GM19240 (cell line): ENCODE data around the gene BCL11B.
"Not testable (repeated sequence)": the region's sequence is repeated elsewhere in the genome, so short reads cannot be mapped to it uniquely, and the experiment has no call there.

Experiments
- DNase-seq: peaks from one replicate; pipeline ENCODE4 v3.0.0; 2011; ENCODE audit warnings: low spot score; ENCODE audit not compliant: insufficient read length

Gene BCL11B

GRCh38 chr14:99202516-99202915, 69.5 kb downstream of the BCL11B start:
- DNase-seq: no peak

- DNase-seq: no peak
These were observed 70.5 kb downstream of the BCL11B start for GRCh38 chr14:99201351-99202073.

- no peak for DNase-seq
These were observed 71.4 kb downstream of the BCL11B start for GRCh38 chr14:99200654-99201005.

- no peak for DNase-seq
These were observed 71.9 kb downstream of the BCL11B start for GRCh38 chr14:99199846-99200653.

- no peak for DNase-seq
These were observed 73.1 kb downstream of the BCL11B start for GRCh38 chr14:99198746-99199502.

GRCh38 chr14:99196310-99196650, 75.7 kb downstream of the BCL11B start:
- no peak for DNase-seq

GRCh38 chr14:99195602-99196309, 76.2 kb downstream of the BCL11B start:
- no peak for DNase-seq

- no peak for DNase-seq
These were observed 77.3 kb downstream of the BCL11B start for GRCh38 chr14:99194736-99195135.

DNA sequence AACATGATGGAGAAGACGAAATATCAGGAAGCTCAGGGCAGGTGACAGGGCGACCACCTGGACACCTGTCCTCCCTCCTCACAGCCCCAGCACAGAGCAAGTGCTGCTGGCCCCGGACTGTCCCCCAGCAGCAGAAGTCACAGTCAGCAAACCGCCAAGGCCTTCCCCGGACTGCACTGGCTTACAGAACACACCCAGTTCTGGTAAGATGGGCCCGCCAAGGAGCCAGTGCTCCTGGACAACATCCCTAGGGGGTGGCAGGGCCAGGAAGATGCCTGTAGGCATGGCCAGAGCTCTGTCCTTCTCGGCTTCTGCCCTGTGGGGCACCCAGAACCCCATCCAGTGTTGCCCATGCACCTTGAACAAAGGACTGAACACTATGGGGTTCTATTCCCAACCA, 77.9 kb downstream of the BCL11B start:
- no peak for DNase-seq

DNA sequence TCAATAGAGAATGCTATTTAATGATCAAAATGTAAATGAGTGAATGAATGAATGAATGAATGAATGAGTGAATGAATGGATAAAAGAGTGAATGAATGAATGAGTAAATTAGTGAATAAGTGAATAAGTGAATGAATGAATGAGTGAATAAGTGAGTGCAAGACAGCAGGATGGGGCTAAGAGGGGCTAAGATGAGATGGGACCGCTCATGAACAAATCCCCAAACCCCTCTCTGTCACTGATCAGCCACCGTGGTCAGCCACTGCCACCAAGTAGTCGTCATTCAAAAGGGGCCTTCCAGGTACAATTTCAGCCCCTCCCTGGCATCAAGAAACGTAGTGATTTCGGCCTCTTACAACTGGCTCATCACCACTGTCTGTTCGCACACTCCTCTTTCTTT, 79.2 kb downstream of the BCL11B start:
- no peak for DNase-seq

DNA sequence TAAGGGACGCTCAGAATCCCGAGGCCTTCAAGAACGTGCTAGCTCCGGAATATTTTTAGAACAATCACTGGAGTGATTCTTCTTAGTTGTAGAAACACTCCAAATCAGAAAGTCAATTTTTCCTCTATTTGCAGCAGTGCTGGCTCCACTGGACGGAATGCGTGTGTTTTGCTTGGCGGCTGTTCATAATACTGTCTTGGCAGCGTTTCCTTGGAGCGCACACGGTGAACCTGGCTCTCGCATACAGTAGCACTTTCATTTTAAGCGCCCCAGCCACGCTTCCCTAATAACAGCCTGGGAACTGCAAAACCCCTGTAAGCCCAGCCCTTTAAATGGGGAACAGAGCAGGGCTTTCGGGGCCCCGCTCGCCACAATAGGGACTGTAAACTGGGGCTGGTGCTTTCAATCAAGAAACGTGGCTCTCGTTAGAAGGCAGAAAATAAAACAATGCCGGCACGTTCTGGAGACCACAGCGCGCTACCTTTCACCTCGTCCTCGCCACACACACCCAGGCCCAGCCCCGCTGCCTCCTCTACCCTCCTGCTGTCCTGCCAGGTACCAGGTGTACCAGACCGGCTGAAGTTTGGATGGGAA, 79.9 kb downstream of the BCL11B start:
- no peak for DNase-seq

- no peak for DNase-seq
These were observed 80.5 kb downstream of the BCL11B start for GRCh38 chr14:99191395-99192027.

- no peak for DNase-seq
These were observed 81.2 kb downstream of the BCL11B start for GRCh38 chr14:99190696-99191394.

DNA sequence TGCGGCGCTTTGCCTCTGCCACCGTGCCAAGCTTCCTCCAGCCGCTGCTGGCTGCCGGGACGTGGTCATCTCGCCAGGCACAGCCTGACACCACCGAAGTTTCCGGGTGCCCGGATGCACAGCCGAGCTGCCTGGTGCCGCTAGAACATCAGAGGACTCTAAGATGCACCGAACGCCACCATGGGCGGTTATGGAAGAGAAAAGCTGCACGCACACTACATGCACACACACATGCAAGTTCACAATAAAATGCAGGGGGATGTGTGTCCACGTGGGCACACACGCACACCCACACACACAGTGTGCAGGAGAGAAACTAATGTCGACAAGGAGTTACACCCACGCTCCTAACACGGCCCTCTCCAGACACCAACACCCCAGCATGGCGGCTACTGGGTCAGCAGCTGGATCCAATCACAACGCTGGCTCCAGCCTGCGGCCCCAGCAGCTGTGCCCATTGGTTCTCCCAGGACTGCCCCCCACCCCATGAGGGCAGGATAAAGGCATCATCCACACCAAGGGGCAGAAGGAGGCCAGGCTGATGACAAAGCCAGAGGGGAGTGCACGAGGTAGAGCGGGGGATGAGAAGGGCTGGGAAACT, 82.7 kb downstream of the BCL11B start:
- DNase-seq: no peak

DNA sequence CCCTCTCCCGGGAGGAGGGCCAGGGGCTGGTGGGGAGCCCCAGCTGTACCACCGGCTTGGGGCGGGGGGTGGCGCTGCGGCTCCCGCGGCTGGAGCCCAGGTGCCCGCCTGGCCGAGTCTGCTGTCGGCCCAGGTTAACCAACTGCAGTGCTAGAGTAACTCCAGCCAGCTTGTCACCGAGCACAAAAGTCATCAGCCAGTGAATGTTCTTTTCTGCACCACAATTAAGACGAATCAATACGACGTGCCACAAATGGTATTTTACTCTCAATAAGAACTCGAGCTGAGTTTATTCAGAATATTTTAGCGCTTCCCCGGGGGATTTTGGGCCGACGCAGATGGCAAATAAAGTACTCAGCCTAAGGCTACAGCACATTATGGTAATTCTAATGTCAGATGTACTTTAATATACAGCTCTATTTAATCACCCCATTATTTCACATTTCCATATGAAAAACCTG, 83.2 kb downstream of the BCL11B start:
- DNase-seq: no peak

GRCh38 chr14:99187858-99188257, 84.1 kb downstream of the BCL11B start:
- no peak for DNase-seq

- DNase-seq: no peak
These were observed 84.9 kb downstream of the BCL11B start for GRCh38 chr14:99186956-99187690.

DNA sequence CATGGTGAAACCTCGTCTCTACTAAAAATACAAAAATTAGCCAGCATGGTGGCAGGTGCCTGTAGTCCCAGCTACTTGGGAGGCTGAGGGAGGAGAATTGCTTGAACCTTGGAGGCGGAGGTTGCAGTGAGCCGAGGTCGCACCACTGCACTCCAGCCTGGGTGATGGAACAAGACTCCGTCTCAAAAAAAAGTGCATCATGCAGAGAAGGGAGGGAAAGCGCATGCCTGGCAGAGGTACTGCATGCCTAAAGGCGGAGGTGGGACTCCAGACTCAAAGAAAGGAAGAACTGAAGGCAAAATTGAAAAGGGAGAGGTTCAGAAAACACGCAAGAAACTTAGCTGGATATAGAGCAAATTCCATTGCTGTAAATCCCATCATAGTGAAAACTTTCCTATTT, 85.7 kb downstream of the BCL11B start:
- DNase-seq: not testable (repeated sequence)
